Measurements from ENCODE around the gene STPG1.

STPG1 gene

GRCh38 chr1:24311234-24311633 lies 102.3 kb downstream of the STPG1 start:
- DNase-seq = no peak

- DNase-seq = no peak
Observed at GRCh38 chr1:24309762-24310485, 103.7 kb downstream of the STPG1 start.

DNA sequence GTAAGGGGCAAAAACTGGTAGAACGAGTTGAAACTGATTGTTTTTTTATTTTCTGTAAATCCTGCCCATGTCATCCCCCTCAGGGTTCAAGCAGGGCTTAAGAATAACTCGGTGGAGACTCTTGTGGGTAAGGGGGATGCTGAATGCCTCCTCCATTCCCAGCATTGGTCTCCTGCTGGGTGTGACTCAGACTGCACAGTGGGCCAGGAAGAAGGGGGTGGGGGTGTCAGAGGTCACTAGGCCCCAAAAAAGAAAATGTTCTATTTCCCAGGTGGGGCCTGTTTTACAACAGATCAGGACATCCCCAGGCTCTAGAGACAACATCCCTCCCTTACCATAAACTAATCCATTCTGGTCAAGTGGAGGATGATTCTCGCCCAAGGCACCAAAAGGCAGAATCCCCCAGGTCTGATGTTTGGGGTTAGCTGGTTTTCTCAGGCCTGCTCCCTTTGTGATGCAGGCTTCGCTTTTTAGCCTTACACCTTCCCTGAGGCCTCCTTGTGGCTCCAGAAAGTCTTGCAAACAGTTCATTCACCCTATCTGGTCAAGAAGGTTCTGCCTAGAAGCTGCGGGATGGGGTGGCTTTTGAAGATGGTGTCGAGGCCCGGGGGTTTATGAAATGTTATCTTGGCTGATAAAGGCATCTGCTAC lies 105.1 kb downstream of the STPG1 start:
- DNase-seq = no peak

Measured in NCI-H748 treated with DMSO at 0.1 percent for 48 hours (cell line).